GM21390 (cell line): ENCODE results near the gene STS.
"Not testable (repeated sequence)": the region's sequence is repeated elsewhere in the genome, so short reads cannot be mapped to it uniquely, and the experiment has no call there.

ENCODE experiments used
- ATAC-seq: cut with Tn5 transposase; IDR thresholded peaks from one replicate; pipeline ENCODE4 v1.9.1; 2021; ENCODE audit not compliant: unreplicated experiment

Gene STS

GRCh38 chrX:7178859-7179258 lies 31.3 kb downstream of the STS start:
- not testable (repeated sequence) for ATAC-seq

GRCh38 chrX:7179446-7179845 lies 31.9 kb downstream of the STS start:
- no peak for ATAC-seq

- ATAC-seq: no peak
Observed at GRCh38 chrX:7184816-7185215, 37.3 kb downstream of the STS start.

GRCh38 chrX:7188672-7189071 lies 41.2 kb downstream of the STS start:
- ATAC-seq: no peak

- no peak for ATAC-seq
Observed at GRCh38 chrX:7190157-7190556, 42.6 kb downstream of the STS start.

GRCh38 chrX:7191681-7192110 lies 44.2 kb downstream of the STS start:
- ATAC-seq: no peak

- ATAC-seq: no peak
Observed at GRCh38 chrX:7192871-7193270, 45.4 kb downstream of the STS start.

GRCh38 chrX:7194606-7195005 lies 47.1 kb downstream of the STS start:
- ATAC-seq: no peak
